ENCODE measurements around the gene CCDC107.
A peak's percentile ranks its signal among the peaks of the same experiment; 100 is the strongest.

The CCDC107 gene

GRCh38 chr9:35612843-35613242, 45.2 kb upstream of the CCDC107 start:
- Histone ChIP-seq H2BK120ac (ENCODE audit: low read depth, low read length) (no peak overlapping the region), H3K4me2 (ENCODE audit: low read length) (no peak overlapping the region), H2BK5ac (ENCODE audit: low read length) (no peak overlapping the region), H3K36me3 (ENCODE audit: control insufficient read depth, insufficient read depth, low read length) (no peaks in the 10 kb centered on the region), H3K27me3 (ENCODE audit: insufficient read depth, low read length, poor library complexity) (no peaks in the 10 kb centered on the region), H2BK15ac (replicated peaks; ENCODE audit: low read depth) (no peak overlapping the region), H3K4me1 (ENCODE audit: control insufficient read depth, low read depth, low read length) (peaks cover 4% of the 10 kb centered on the region), H3K18ac (ENCODE audit: low read length) (no peak overlapping the region), H4K8ac (ENCODE audit: low read depth, low read length) (no peak overlapping the region), H2AK5ac (ENCODE audit: low read length) (no peak overlapping the region), H3K79me2 (ENCODE audit: control insufficient read depth, insufficient read depth, low read length) (no peaks in the 10 kb centered on the region), H3K27ac (ENCODE audit: low read depth, low read length) (no peak overlapping the region), H3K9ac (ENCODE audit: low read length) (no peak overlapping the region), H3K56ac (ENCODE audit: low read length) (no peak overlapping the region), H4K5ac (ENCODE audit: low read length) (no peak overlapping the region), H3K4me3 (ENCODE audit: low read length) (no peak overlapping the region), H3K79me1 (ENCODE audit: low read length) (no peaks in the 10 kb centered on the region), H3K4ac (ENCODE audit: low read depth, low read length) (no peak overlapping the region), H3K23ac (ENCODE audit: low read length) (no peak overlapping the region)
- DNase-seq, result no peak
- WGBS (ENCODE audit: extremely low coverage, insufficient coverage, low lambda C conversion rate), result no CpG with 5 or more reads among the region's 2 CpGs

- peak overlapping the region; percentile 88 for H3K56ac ChIP-seq (ENCODE audit: low read length)
- peak overlapping the region; percentile 94 for H3K4me2 ChIP-seq (ENCODE audit: low read length)
- no peak overlapping the region for H3K4ac ChIP-seq (ENCODE audit: low read depth, low read length)
- no peak overlapping the region for H3K23ac ChIP-seq (ENCODE audit: low read length)
- no peak overlapping the region for H3K27ac ChIP-seq (ENCODE audit: low read depth, low read length)
- H2AK5ac ChIP-seq (ENCODE audit: low read length), result no peak overlapping the region
- no peak overlapping the region for H2BK15ac ChIP-seq (replicated peaks; ENCODE audit: low read depth)
- H3K79me2 ChIP-seq (ENCODE audit: control insufficient read depth, insufficient read depth, low read length), result no peaks in the 10 kb centered on the region
- H4K8ac ChIP-seq (ENCODE audit: low read depth, low read length), result no peak overlapping the region
- H3K36me3 ChIP-seq (ENCODE audit: control insufficient read depth, insufficient read depth, low read length), result no peaks in the 10 kb centered on the region
- peaks cover 4% of the 10 kb centered on the region for H3K4me1 ChIP-seq (ENCODE audit: control insufficient read depth, low read depth, low read length)
- no peak overlapping the region for H2BK120ac ChIP-seq (ENCODE audit: low read depth, low read length)
- H4K5ac ChIP-seq (ENCODE audit: low read length), result no peak overlapping the region
- H3K18ac ChIP-seq (ENCODE audit: low read length), result no peak overlapping the region
- no peaks in the 10 kb centered on the region for H3K79me1 ChIP-seq (ENCODE audit: low read length)
- no peak overlapping the region for H2BK5ac ChIP-seq (ENCODE audit: low read length)
- peak; percentile 16 for DNase-seq
- no peaks in the 10 kb centered on the region for H3K27me3 ChIP-seq (ENCODE audit: insufficient read depth, low read length, poor library complexity)
- WGBS (ENCODE audit: extremely low coverage, insufficient coverage, low lambda C conversion rate), result no CpG with 5 or more reads among the region's 17 CpGs
- peak overlapping the region; percentile 34 for H3K4me3 ChIP-seq (ENCODE audit: low read length)
- H3K9ac ChIP-seq (ENCODE audit: low read length), result peak overlapping the region; percentile 63
Measured at GRCh38 chr9:35615981-35616680, 42.0 kb upstream of the CCDC107 start.

- peak; percentile 43 for DNase-seq
- H3K27ac ChIP-seq (ENCODE audit: low read depth, low read length), result no peak overlapping the region
- H4K5ac ChIP-seq (ENCODE audit: low read length), result no peak overlapping the region
- no peak overlapping the region for H2BK120ac ChIP-seq (ENCODE audit: low read depth, low read length)
- no peak overlapping the region for H2BK5ac ChIP-seq (ENCODE audit: low read length)
- H2AK5ac ChIP-seq (ENCODE audit: low read length), result no peak overlapping the region
- peak overlapping the region; percentile 34 for H3K4me3 ChIP-seq (ENCODE audit: low read length)
- H4K8ac ChIP-seq (ENCODE audit: low read depth, low read length), result no peak overlapping the region
- H3K79me2 ChIP-seq (ENCODE audit: control insufficient read depth, insufficient read depth, low read length), result no peaks in the 10 kb centered on the region
- no peak overlapping the region for H3K4ac ChIP-seq (ENCODE audit: low read depth, low read length)
- H3K27me3 ChIP-seq (ENCODE audit: insufficient read depth, low read length, poor library complexity), result no peaks in the 10 kb centered on the region
- no peak overlapping the region for H2BK15ac ChIP-seq (replicated peaks; ENCODE audit: low read depth)
- H3K23ac ChIP-seq (ENCODE audit: low read length), result no peak overlapping the region
- peak overlapping the region; percentile 94 for H3K4me2 ChIP-seq (ENCODE audit: low read length)
- peaks cover 4% of the 10 kb centered on the region for H3K4me1 ChIP-seq (ENCODE audit: control insufficient read depth, low read depth, low read length)
- no peaks in the 10 kb centered on the region for H3K79me1 ChIP-seq (ENCODE audit: low read length)
- no peak overlapping the region for H3K18ac ChIP-seq (ENCODE audit: low read length)
- peak overlapping the region; percentile 63 for H3K9ac ChIP-seq (ENCODE audit: low read length)
- H3K36me3 ChIP-seq (ENCODE audit: control insufficient read depth, insufficient read depth, low read length), result no peaks in the 10 kb centered on the region
- H3K56ac ChIP-seq (ENCODE audit: low read length), result peak overlapping the region; percentile 88
- no CpG with 5 or more reads among the region's 51 CpGs for WGBS (ENCODE audit: extremely low coverage, insufficient coverage, low lambda C conversion rate)
Measured at GRCh38 chr9:35616681-35617459, 41.2 kb upstream of the CCDC107 start.

- Histone ChIP-seq H3K4me1 (ENCODE audit: control insufficient read depth, low read depth, low read length) (peaks cover 4% of the 10 kb centered on the region), H3K27ac (ENCODE audit: low read depth, low read length) (no peak overlapping the region), H2BK5ac (ENCODE audit: low read length) (no peak overlapping the region), H3K4ac (ENCODE audit: low read depth, low read length) (no peak overlapping the region), H2BK15ac (replicated peaks; ENCODE audit: low read depth) (no peak overlapping the region), H2BK120ac (ENCODE audit: low read depth, low read length) (no peak overlapping the region), H3K56ac (ENCODE audit: low read length) (peak overlapping the region; percentile 88), H4K8ac (ENCODE audit: low read depth, low read length) (no peak overlapping the region), H4K5ac (ENCODE audit: low read length) (no peak overlapping the region), H3K4me3 (ENCODE audit: low read length) (no peak overlapping the region), H2AK5ac (ENCODE audit: low read length) (no peak overlapping the region), H3K79me1 (ENCODE audit: low read length) (no peaks in the 10 kb centered on the region), H3K4me2 (ENCODE audit: low read length) (peak overlapping the region; percentile 94), H3K23ac (ENCODE audit: low read length) (no peak overlapping the region), H3K9ac (ENCODE audit: low read length) (peak overlapping the region; percentile 63), H3K18ac (ENCODE audit: low read length) (no peak overlapping the region), H3K27me3 (ENCODE audit: insufficient read depth, low read length, poor library complexity) (no peaks in the 10 kb centered on the region), H3K36me3 (ENCODE audit: control insufficient read depth, insufficient read depth, low read length) (no peaks in the 10 kb centered on the region), H3K79me2 (ENCODE audit: control insufficient read depth, insufficient read depth, low read length) (no peaks in the 10 kb centered on the region)
- no peak for DNase-seq
- no CpG with 5 or more reads among the region's 8 CpGs for WGBS (ENCODE audit: extremely low coverage, insufficient coverage, low lambda C conversion rate)
Measured at GRCh38 chr9:35617548-35617947, 40.5 kb upstream of the CCDC107 start.

- peak within 1 kb of the TSS; percentile 34 for H3K4me3 ChIP-seq (ENCODE audit: low read length)
Measured at GRCh38 chr9:35618325-35618727, 39.8 kb upstream of the CCDC107 start, which contains the start of gene CD72. TSS of gene CD72 (minus strand) at chr9:35618413. CDS start at chr9:35618303, 110 bp downstream.

More at GRCh38 chr9:35618325-35618727, 39.8 kb upstream of the CCDC107 start, which contains the start of gene CD72:
- H4K8ac ChIP-seq (ENCODE audit: low read depth, low read length), result no peak within 1 kb of the TSS
- H3K36me3 ChIP-seq (ENCODE audit: control insufficient read depth, insufficient read depth, low read length), result no peaks in the 10 kb centered on the region
- H3K23ac ChIP-seq (ENCODE audit: low read length), result no peak within 1 kb of the TSS
- no peak within 1 kb of the TSS for H4K5ac ChIP-seq (ENCODE audit: low read length)
- no peaks in the 10 kb centered on the region for H3K27me3 ChIP-seq (ENCODE audit: insufficient read depth, low read length, poor library complexity)
- no CpG with 5 or more reads among the region's 7 CpGs for WGBS (ENCODE audit: extremely low coverage, insufficient coverage, low lambda C conversion rate)
- no peaks in the 10 kb centered on the region for H3K79me1 ChIP-seq (ENCODE audit: low read length)
- no peak within 1 kb of the TSS for H3K18ac ChIP-seq (ENCODE audit: low read length)
- peak within 1 kb of the TSS; percentile 94 for H3K4me2 ChIP-seq (ENCODE audit: low read length)
- no peak within 1 kb of the TSS for H2BK5ac ChIP-seq (ENCODE audit: low read length)
- no peak within 1 kb of the TSS for H2AK5ac ChIP-seq (ENCODE audit: low read length)
- peaks cover 4% of the 10 kb centered on the region for H3K4me1 ChIP-seq (ENCODE audit: control insufficient read depth, low read depth, low read length)
- no peaks in the 10 kb centered on the region for H3K79me2 ChIP-seq (ENCODE audit: control insufficient read depth, insufficient read depth, low read length)
- no peak within 1 kb of the TSS for H2BK120ac ChIP-seq (ENCODE audit: low read depth, low read length)
- no peak within 1 kb of the TSS for H3K27ac ChIP-seq (ENCODE audit: low read depth, low read length)
- H3K9ac ChIP-seq (ENCODE audit: low read length), result peak within 1 kb of the TSS; percentile 63
- no peak for DNase-seq
- no peak within 1 kb of the TSS for H3K4ac ChIP-seq (ENCODE audit: low read depth, low read length)
- H2BK15ac ChIP-seq (replicated peaks; ENCODE audit: low read depth), result no peak within 1 kb of the TSS
- H3K56ac ChIP-seq (ENCODE audit: low read length), result peak within 1 kb of the TSS; percentile 88
